RKO (cell line): ENCODE data around the gene FIGNL2.
"Not testable (repeated sequence)": the region's sequence is repeated elsewhere in the genome, so short reads cannot be mapped to it uniquely, and the experiment has no call there.

Source experiments
- DNase-seq: peaks from one replicate; pipeline ENCODE4 v3.0.0-alpha.2; 2016; ENCODE audit warnings: low spot score

Gene FIGNL2

GRCh38 chr12:51818086-51818485, 30.4 kb downstream of the FIGNL2 start:
- no peak for DNase-seq

DNA sequence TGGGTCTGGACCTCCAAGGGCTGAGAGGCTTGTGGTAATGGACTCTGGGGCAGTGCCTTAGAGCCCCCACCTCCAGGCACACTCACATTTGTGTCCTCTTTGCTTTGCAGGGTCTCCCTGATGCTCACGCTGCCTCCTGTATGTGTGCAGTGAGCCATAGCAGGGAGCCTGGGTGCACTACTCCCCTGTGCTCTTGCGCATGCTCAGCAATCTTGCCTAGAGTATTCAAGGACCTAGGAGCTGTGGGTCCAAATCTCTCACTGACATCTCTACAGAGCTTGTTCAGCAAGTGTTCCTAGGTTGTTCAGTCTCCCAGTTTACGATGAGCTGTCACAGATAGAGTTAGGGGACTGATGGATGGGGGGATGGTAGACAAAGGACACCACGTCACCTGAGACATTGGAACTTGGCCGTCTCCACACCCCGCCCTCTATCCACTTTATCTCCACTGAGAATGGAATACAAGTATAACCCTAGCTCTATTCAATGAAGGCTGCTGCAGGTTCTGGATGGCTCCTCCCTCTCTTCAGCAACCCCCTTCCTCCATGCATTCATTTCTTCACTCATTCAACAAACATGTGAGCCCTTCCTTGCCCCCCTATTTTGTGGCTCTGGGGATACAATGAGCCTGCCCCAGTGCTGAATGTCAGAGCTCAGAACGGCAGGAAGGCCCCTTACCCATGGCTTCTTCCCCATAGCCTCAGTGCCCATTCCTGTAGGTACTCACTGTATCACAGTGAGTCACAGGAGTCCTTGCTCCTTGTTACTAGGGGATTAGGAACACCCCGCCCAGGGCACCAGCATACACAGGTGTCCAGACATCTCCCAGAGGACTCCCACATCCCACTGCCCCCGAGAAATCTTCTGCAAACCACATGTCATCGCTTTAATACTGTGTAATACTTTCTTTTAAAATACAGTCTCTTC, 31.2 kb downstream of the FIGNL2 start:
- DNase-seq: no peak

DNA sequence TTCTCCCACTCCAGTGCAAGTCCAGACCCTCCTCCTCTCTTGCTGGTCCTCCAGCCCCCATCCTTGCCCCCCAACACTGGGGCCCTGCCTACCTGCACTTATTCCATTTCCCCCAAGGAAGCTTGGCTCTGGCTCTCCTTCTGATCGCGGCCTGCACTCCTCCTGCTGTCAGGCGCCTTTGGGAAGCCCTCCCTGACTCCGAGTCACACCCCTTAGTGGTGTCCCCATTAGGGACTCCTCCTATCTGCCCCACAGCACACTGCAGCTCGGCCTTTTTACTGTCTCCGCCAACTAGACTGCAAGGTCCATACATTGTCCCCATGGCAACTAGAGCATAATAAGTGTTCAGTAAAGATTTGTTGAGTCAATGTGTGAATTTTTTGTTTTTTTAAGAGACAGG, 32.9 kb downstream of the FIGNL2 start:
- DNase-seq: no peak

- no peak for DNase-seq
Measured at GRCh38 chr12:51814311-51815088, 34.0 kb downstream of the FIGNL2 start.

GRCh38 chr12:51813931-51814310, 34.6 kb downstream of the FIGNL2 start:
- DNase-seq: no peak

DNA sequence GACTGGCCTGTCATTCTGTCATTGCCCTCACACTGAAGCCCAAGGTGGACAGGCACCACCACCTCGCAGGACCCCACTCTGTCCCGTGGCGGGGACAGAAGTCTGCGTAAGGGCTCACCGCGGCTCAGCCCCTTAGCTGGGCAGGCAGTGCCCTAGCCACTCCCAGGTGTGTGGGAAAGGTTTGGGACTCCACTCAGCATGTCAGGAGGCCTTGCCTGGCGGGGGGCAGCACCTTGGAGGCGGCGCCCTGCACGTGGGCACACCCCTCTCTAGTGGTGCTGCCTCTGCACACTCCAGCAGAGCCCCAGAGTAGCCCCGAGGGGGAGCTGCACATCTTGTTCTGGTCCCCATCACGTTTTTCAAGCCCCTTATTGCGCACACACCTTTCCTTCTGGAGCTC, 35.6 kb downstream of the FIGNL2 start:
- no peak for DNase-seq

DNA sequence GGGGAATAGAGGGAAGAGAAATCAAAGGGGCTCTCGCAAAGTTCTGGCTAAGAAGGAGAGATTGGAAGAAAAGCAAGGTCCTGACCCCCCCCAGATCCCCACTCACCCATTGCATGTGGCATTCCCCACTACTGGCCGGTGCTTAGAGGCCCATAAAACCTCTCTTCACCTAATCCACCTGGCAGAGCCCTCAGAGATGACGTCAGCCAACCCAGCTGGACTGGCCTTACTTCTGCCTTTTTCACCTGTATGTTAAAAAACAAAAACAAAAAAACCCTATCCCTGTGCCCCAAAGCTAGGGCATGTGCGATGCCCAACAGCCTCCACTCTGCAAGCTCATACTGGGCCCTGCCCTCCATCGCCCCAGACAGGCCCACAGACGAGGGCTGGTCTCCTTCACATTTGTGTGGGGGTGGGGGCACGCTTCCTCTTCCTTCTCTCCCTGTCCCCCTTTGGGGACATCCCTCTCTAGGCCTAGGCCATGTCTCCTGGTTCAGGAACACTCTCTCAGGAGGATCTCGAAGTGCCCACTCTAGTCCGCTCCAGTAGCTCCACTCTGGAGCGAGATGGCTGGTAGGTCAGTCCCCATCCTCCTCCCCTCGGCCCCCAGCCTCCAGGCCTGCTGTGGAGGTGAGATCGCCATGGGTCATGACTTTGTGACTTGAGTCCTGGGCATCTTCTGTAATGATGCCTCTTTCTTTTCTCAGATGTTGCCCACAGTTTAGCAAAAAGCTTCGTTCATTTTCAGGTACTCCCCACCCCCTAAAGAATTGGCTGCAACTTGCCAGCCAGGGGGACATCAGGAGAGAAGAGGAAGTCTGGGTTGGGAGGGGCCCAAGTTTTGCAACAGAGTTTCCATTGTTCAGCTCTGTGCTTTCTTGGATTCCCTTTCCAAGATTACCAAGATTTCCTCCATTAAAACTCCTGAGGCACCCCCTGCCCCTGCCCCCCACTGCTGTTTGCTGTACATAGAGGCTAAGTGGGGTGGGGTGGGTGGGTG, 37.0 kb downstream of the FIGNL2 start:
- no peak for DNase-seq

DNA sequence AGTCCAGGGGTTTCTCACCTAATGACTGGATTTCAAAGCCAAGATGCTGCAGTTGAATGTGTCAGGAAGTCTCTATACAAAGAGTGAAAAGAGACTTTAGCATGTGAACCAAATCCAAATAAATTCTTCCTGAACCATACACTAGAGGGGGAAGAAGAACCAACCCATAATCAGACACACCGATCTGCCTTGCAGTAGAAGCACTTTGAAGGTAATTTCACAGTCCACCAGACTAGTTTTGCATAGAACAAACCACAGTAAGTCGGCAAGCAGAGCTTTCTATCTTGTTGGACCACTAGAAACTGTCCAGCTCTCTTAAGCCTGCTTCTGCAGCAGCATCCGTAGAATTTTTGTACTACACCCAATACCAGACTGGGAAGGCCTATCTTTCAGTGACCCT, 39.3 kb downstream of the FIGNL2 start:
- no peak for DNase-seq

- no peak for DNase-seq
Measured at GRCh38 chr12:51806896-51807295, 41.6 kb downstream of the FIGNL2 start.

DNA sequence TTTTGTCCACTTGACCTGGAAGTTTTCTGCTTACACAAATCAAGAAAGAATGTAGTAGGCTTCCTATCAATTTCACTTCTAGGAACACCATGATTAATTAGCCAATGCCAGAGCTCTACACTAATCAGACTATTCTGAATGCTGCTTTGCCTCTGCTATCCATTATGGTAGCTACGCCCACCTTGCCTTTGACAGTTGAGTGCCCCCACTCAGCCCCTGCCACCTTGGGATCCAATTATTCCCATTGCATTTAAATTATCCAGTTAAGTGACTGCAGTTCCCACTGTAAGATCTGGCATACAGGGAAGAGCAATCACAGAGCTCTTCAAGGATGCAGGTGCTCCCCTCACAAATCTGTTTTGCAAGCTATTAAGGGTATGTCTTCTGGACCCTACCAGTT, 47.5 kb downstream of the FIGNL2 start:
- DNase-seq: no peak

- DNase-seq: no peak
Measured at GRCh38 chr12:51798501-51798900, 50.0 kb downstream of the FIGNL2 start.

DNA sequence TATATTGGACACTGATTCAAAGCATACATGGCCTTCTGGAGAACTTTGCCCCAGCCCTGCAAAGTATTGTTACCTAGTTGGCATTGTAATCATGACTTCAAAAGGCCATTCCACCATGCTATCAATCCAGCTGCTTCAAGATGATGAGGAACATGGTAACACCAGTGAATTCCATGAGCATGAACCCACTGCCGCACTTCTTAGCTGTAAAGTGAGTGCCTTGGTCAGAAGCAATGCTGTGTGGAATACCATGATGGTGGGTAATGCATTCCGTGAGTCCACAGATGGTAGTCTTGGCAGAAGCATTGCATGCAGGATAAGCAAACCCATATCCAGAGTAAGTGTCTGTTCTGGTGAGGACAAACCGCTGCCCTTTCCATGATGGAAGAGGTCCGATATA, 50.5 kb downstream of the FIGNL2 start:
- not testable (repeated sequence) for DNase-seq

- no peak for DNase-seq
Measured at GRCh38 chr12:51797301-51797700, 51.2 kb downstream of the FIGNL2 start.

DNA sequence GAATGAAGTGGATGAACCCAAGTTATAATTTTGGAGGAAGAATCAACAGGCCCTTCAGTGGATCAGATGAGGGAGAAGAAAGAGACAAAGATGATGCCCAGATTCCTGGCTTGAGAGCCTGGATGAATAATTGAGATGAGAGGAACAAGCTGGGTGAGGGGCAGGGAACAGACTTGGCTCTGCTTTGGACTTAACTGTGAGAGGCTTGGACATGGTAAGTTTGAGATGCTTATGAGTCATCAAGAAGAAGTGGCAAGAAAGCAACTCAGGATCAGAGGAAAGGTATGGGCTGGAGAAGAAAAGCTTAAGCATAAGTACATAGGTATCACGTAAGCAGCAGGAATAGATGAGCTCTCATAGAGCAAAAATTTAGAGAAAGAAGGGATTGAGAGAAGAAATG, 55.3 kb downstream of the FIGNL2 start:
- DNase-seq: no peak

- no peak for DNase-seq
Measured at GRCh38 chr12:51792417-51792816, 56.1 kb downstream of the FIGNL2 start.

- DNase-seq: no peak
Measured at GRCh38 chr12:51788876-51789275, 59.6 kb downstream of the FIGNL2 start.

- no peak for DNase-seq
Measured at GRCh38 chr12:51785906-51786305, 62.6 kb downstream of the FIGNL2 start.

- no peak for DNase-seq
Measured at GRCh38 chr12:51784688-51785087, 63.8 kb downstream of the FIGNL2 start.

- DNase-seq: no peak
Measured at GRCh38 chr12:51779876-51780275, 68.6 kb downstream of the FIGNL2 start.

GRCh38 chr12:51777973-51778372, 70.5 kb downstream of the FIGNL2 start:
- DNase-seq: no peak

DNA sequence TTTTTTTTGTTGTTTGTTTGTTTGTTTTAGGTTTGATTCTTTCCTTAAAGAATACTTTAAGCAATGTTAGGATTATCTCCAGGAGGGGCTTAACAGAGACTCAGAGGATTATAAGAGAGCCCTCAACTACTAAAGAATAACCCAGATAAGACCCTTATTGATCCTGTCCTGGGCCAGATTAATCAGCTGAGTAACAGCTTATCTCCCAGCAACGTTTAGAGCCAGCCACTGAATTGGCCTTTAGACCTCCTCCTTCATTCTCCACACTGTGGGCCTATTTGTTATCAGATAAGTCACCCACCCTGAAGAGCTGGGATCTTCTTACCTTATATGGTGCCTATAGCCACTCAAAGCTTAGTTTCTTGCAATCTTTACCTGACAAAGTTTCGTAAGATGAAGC, 71.1 kb downstream of the FIGNL2 start:
- DNase-seq: no peak

- DNase-seq: no peak
Measured at GRCh38 chr12:51774933-51775332, 73.6 kb downstream of the FIGNL2 start.
